CD14-positive monocyte (primary cell): ENCODE data around the gene NDUFC2. TPM values are rescaled to one million over a fixed set of nuclear protein-coding genes. Genes with fewer than 3 reads are reported as not detected.

Experiments used
- DNase-seq, 3 donors: peaks; one replicate each; pipeline ENCODE4 v3.0.0-alpha.2; 2011 to 2022
- H2AFZ ChIP-seq: 2 replicates; pipeline ENCODE4 v1.6.0; 2012; ENCODE audit warnings: mild to moderate bottlenecking, low read depth, low read length, inconsistent platforms; ENCODE audit not compliant: insufficient read depth, poor library complexity, severe bottlenecking
- H3K27ac ChIP-seq, 2 donors: 1 replicate in 1 of 2; 2 replicates in 1 of 2; pipeline ENCODE4 v1.5.1; 2012 to 2013; ENCODE audit warnings: low read length in 2 of 2, control low read depth in 1 of 2, inconsistent platforms in 1 of 2, low read depth in 1 of 2, mild to moderate bottlenecking in 1 of 2
- H3K27me3 ChIP-seq, 2 donors: one replicate each; pipeline versions ENCODE4 v1.6.0 to v1.6.1; 2011 to 2013; ENCODE audit warnings: low read length in 2 of 2; ENCODE audit not compliant: control insufficient read depth in 2 of 2, insufficient read depth in 2 of 2
- H3K36me3 ChIP-seq, 2 donors: replicated peaks in 1 of 2; 1 replicate in 1 of 2; 2 replicates in 1 of 2; pipeline versions ENCODE4 v1.5.1 to v1.6.1; 2012 to 2013; ENCODE audit warnings: low read length in 2 of 2, control low read depth in 1 of 2, inconsistent platforms in 1 of 2, mild to moderate bottlenecking in 1 of 2; ENCODE audit not compliant: insufficient read depth in 2 of 2, control insufficient read depth in 1 of 2
- H3K4me1 ChIP-seq, 2 donors: 1 replicate in 1 of 2; 2 replicates in 1 of 2; pipeline versions ENCODE4 v1.5.1 to v1.6.1; 2012 to 2013; ENCODE audit warnings: low read length in 2 of 2, control low read depth in 1 of 2, inconsistent platforms in 1 of 2, mild to moderate bottlenecking in 1 of 2, moderate library complexity in 1 of 2; ENCODE audit not compliant: insufficient read depth in 2 of 2, control insufficient read depth in 1 of 2
- H3K4me2 ChIP-seq: replicated peaks from 2 replicates; pipeline ENCODE3; 2012; ENCODE audit warnings: low read length, moderate library complexity, mild to moderate bottlenecking; ENCODE audit not compliant: poor library complexity, severe bottlenecking; ENCODE audit errors: extremely low read depth
- H3K4me3 ChIP-seq, 3 experiments: fragments of 200-600 bp in 1 of 3; sonication (generic) in 1 of 3; replicated peaks in 1 of 3; 1 replicate in 2 of 3; 2 replicates in 1 of 3; pipeline ENCODE4 v1.5.1; 2011 to 2013; ENCODE audit warnings: low read length in 3 of 3, mild to moderate bottlenecking in 3 of 3, control low read depth in 2 of 3, low read depth in 2 of 3, inconsistent platforms in 1 of 3, moderate library complexity in 1 of 3
- H3K79me2 ChIP-seq: 2 replicates; pipeline ENCODE4 v1.6.0; 2012; ENCODE audit warnings: mild to moderate bottlenecking, control low read depth, inconsistent platforms, low read length, moderate library complexity; ENCODE audit not compliant: insufficient read depth
- H3K9ac ChIP-seq: 2 replicates; pipeline ENCODE4 v1.6.0; 2017; ENCODE audit warnings: low read length, mild to moderate bottlenecking; ENCODE audit not compliant: insufficient read depth, poor library complexity, severe bottlenecking
- H3K9me3 ChIP-seq, 2 donors: replicated peaks in 1 of 2; 1 replicate in 1 of 2; 2 replicates in 1 of 2; pipeline versions ENCODE4 v1.5.1 to v1.6.1; 2012 to 2013; ENCODE audit warnings: low read length in 2 of 2, control low read depth in 1 of 2; ENCODE audit not compliant: control insufficient read depth in 1 of 2, insufficient read depth in 1 of 2
- H4K20me1 ChIP-seq: 2 replicates; pipeline ENCODE4 v1.6.0; 2012; ENCODE audit warnings: mild to moderate bottlenecking, low read length, control low read depth, moderate library complexity; ENCODE audit not compliant: insufficient read depth
- H3K27ac Mint-ChIP-seq, 7 donors: one replicate each; pipeline ENCODE4 v1.8.0; 2020; ENCODE audit warnings: mild to moderate bottlenecking in 7 of 7, mixed read lengths in 7 of 7, moderate library complexity in 6 of 7, inconsistent platforms in 2 of 7
- H3K27me3 Mint-ChIP-seq, 3 donors: one replicate each; pipeline ENCODE4 v1.8.0; 2021 to 2022; ENCODE audit warnings: low read depth in 3 of 3, mild to moderate bottlenecking in 3 of 3, mixed read lengths in 3 of 3, moderate library complexity in 3 of 3, inconsistent platforms in 1 of 3
- H3K36me3 Mint-ChIP-seq, 2 donors: one replicate each; pipeline ENCODE4 v1.8.0; 2020; ENCODE audit warnings: mixed read lengths in 2 of 2, inconsistent platforms in 1 of 2, mild to moderate bottlenecking in 1 of 2
- H3K4me1 Mint-ChIP-seq: one replicate; pipeline ENCODE4 v1.8.0; 2020; ENCODE audit warnings: mild to moderate bottlenecking, mixed read lengths
- H3K4me3 Mint-ChIP-seq, 2 donors: one replicate each; pipeline ENCODE4 v1.8.0; 2020; ENCODE audit warnings: mild to moderate bottlenecking in 2 of 2, mixed read lengths in 2 of 2, moderate library complexity in 1 of 2
- H3K9me3 Mint-ChIP-seq, 7 donors: one replicate each; pipeline ENCODE4 v1.8.0; 2020 to 2022; ENCODE audit warnings: mixed read lengths in 7 of 7, mild to moderate bottlenecking in 6 of 7, moderate library complexity in 6 of 7, inconsistent platforms in 2 of 7
- CTCF ChIP-seq: fragments of 200-600 bp; IDR thresholded peaks from one replicate; pipeline ENCODE4 v1.8.0; 2022; ENCODE audit warnings: antibody characterized with exemption, mild to moderate bottlenecking
- WGBS: methylation state at CpG from one replicate; pipeline ENCODE4 v1.1.5; 2013; ENCODE audit warnings: missing lambda C conversion rate; ENCODE audit not compliant: insufficient coverage; 5-methylcytosine and 5-hydroxymethylcytosine counted together
- intact Hi-C, 2 donors: fragments of 100-400 bp; cut with micrococcal nuclease; formaldehyde crosslinking; loops; one replicate each; pipeline versions ENCODE4 v1.15.0 to v1.15.1; 2023
- polyA plus RNA-seq, 3 donors: library from polyadenylated mRNA; depleted of rRNA in 1 of 3; unstranded in 2 of 3; stranded (reverse) in 1 of 3; fragments of 300-500 nt in 2 of 3; fragments of >200 nt in 1 of 3; fragmentation: Illumina TruSeq in 2 of 3; gene quantifications; 1 replicate in 2 of 3; 2 replicates in 1 of 3; pipeline ENCODE4 v1.2.3, GENCODE V29; 2012 to 2021

The NDUFC2 gene
- polyA plus RNA-seq, 3 donors = 47.7 to 219 (median 209) TPM

- H3K9ac ChIP-seq = no peak overlapping the region
- Mint-ChIP-seq H3K27ac (peak overlapping the region in 2 of 7 donors; percentile 13 to 27), H3K36me3 (peaks cover 49 to 65% of the 10 kb centered on the region in 2 donors), H3K27me3 (no peaks in the 10 kb centered on the region), H3K4me3 (no peak overlapping the region), H3K4me1 (no peaks in the 10 kb centered on the region), H3K9me3 (no peaks in the 10 kb centered on the region)
- H3K9me3 ChIP-seq = no peaks in the 10 kb centered on the region
- no peak overlapping the region for H3K4me3 ChIP-seq
- no peaks in the 10 kb centered on the region for H3K79me2 ChIP-seq
- H2AFZ ChIP-seq = no peak overlapping the region
- DNase-seq = no peak
- no peaks in the 10 kb centered on the region for H4K20me1 ChIP-seq
- H3K4me1 ChIP-seq = no peaks in the 10 kb centered on the region
- H3K36me3 ChIP-seq = peaks cover 40 to 62% of the 10 kb centered on the region in 2 donors
- intact Hi-C loops = no loop called here
- TF ChIP-seq CTCF = no peak
- no peak overlapping the region for H3K27ac ChIP-seq
- no peaks in the 10 kb centered on the region for H3K27me3 ChIP-seq
- no peak overlapping the region for H3K4me2 ChIP-seq
- 86% methylated on average over 2 of the region's 6 CpGs for whole genome bisulfite sequencing
Observed at GRCh38 chr11:78112582-78113275, 33.1 kb upstream of the NDUFC2 start.

GRCh38 chr11:78111298-78111697, 31.6 kb upstream of the NDUFC2 start:
- intact Hi-C loops = no loop called here
- peaks cover 46 to 61% of the 10 kb centered on the region in 2 donors for H3K36me3 Mint-ChIP-seq
- DNase-seq = no peak

More at GRCh38 chr11:78111298-78111697, 31.6 kb upstream of the NDUFC2 start:
- Mint-ChIP-seq H3K9me3 (no peaks in the 10 kb centered on the region), H3K27me3 (no peaks in the 10 kb centered on the region), H3K4me3 (no peak overlapping the region), H3K27ac (no peak overlapping the region), H3K4me1 (no peaks in the 10 kb centered on the region)
- Histone ChIP-seq H3K4me1 (no peaks in the 10 kb centered on the region), H3K9me3 (no peaks in the 10 kb centered on the region), H3K4me3 (no peak overlapping the region), H3K27me3 (no peaks in the 10 kb centered on the region), H3K79me2 (no peaks in the 10 kb centered on the region), H4K20me1 (no peaks in the 10 kb centered on the region), H3K4me2 (no peak overlapping the region), H3K36me3 (peaks cover 39 to 67% of the 10 kb centered on the region in 2 donors), H3K27ac (no peak overlapping the region), H2AFZ (no peak overlapping the region), H3K9ac (no peak overlapping the region)
- WGBS = no CpG with 5 or more reads among the region's 2 CpGs
- TF ChIP-seq CTCF = no peak
